Body of pancreas (tissue), 4 donors: ENCODE results near the gene BRWD1. TPM values are rescaled to one million over a fixed set of nuclear protein-coding genes. Genes with fewer than 3 reads are reported as not detected.
A peak's percentile ranks its signal among the peaks of the same experiment; 100 is the strongest.

Source experiments
- ATAC-seq: fragments of 150-250 bp; one replicate; pipeline ENCODE4 v1.9.1; 2016
- DNase-seq, 4 donors: peaks; one replicate each; pipeline ENCODE4 v3.0.0-alpha.2; 2019
- H3K27ac ChIP-seq, 4 donors: fragments of 200-600 bp; sonication (generic); 1 replicate in 3 of 4; 2 replicates in 1 of 4; pipeline versions ENCODE4 v1.5.1 to v1.6.1; 2016 to 2019; ENCODE audit warnings: mild to moderate bottlenecking in 1 of 4, mixed read lengths in 1 of 4, moderate library complexity in 1 of 4
- H3K27me3 ChIP-seq, 2 donors: fragments of 200-600 bp; sonication (generic); one replicate each; pipeline ENCODE4 v1.6.0; 2016; ENCODE audit warnings: mild to moderate bottlenecking in 1 of 2
- H3K36me3 ChIP-seq, 2 donors: fragments of 200-600 bp; sonication (generic); replicated peaks in 1 of 2; 2 replicates each; pipeline ENCODE4 v1.5.1; 2016; ENCODE audit warnings: low read depth in 2 of 2; ENCODE audit not compliant: insufficient read depth in 1 of 2
- H3K4me1 ChIP-seq: fragments of 200-600 bp; sonication (generic); one replicate; pipeline ENCODE4 v1.6.0; 2016
- H3K4me3 ChIP-seq, 2 donors: fragments of 200-600 bp; sonication (generic); 1 replicate in 1 of 2; 2 replicates in 1 of 2; pipeline ENCODE4 v1.5.1; 2016 to 2019
- H3K9me3 ChIP-seq, 3 donors: fragments of 200-600 bp; sonication (generic); 1 replicate in 2 of 3; 2 replicates in 1 of 3; pipeline ENCODE4 v1.5.1; 2016
- POLR2A ChIP-seq, 3 donors: fragments of 450-650 bp; IDR thresholded peaks; one replicate each; pipeline ENCODE4 v1.6.1; 2016; ENCODE audit warnings: antibody characterized with exemption in 3 of 3, mild to moderate bottlenecking in 2 of 3
- WGBS, 2 donors: methylation state at CpG; one replicate each; pipeline ENCODE4 v1.1.5; 2017; 5-methylcytosine and 5-hydroxymethylcytosine counted together
- intact Hi-C: fragments of 100-400 bp; cut with DNase I; formaldehyde crosslinking; loops from one replicate; pipeline ENCODE4 v1.15.1; 2023
- total RNA-seq, 2 donors: library from RNA; depleted of rRNA; stranded (reverse); fragments of >200 nt; gene quantifications; one replicate each; pipeline ENCODE4 v1.1.0, GENCODE V29; 2016
- TF ChIP-seq, protein P1 (sequence below), 7 experiments: fragments of 450-650 bp in 4 of 7; fragments of 200-600 bp in 3 of 7; sonication (generic) in 3 of 7; IDR thresholded peaks; one replicate each; pipeline ENCODE4 v1.5.1; 2016 to 2019; ENCODE audit warnings: antibody characterized with exemption in 7 of 7

The BRWD1 gene
- total RNA-seq, 2 donors from 2014 or later = 53.7 to 75.2 TPM

DNA sequence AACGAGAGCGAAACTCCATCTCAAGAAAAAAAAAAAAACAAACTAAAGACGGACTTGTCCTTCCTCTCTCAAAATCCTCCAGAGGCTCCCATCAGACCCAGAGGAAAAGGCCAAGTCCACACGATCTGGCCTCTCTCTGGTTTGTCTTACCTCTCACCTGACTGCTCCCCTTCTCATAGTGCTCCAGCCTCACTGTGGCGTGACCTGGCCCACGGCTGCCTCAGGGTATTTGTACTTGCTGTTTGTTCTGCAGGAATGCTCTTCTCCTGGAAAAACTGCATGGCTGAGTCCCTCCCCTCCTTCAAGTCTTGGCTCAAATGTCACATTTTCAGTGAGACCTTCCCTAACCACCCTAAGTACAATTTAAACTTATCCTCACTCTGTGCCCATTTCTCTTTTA, 8.0 kb upstream of the BRWD1 start:
- Histone ChIP-seq H3K9me3 (no peaks in the 10 kb centered on the region), H3K4me1 (peaks cover 4% of the 10 kb centered on the region), H3K4me3 (no peak overlapping the region), H3K36me3 (no peaks in the 10 kb centered on the region), H3K27me3 (no peaks in the 10 kb centered on the region), H3K27ac (no peak overlapping the region)
- TF ChIP-seq, protein P1, sequence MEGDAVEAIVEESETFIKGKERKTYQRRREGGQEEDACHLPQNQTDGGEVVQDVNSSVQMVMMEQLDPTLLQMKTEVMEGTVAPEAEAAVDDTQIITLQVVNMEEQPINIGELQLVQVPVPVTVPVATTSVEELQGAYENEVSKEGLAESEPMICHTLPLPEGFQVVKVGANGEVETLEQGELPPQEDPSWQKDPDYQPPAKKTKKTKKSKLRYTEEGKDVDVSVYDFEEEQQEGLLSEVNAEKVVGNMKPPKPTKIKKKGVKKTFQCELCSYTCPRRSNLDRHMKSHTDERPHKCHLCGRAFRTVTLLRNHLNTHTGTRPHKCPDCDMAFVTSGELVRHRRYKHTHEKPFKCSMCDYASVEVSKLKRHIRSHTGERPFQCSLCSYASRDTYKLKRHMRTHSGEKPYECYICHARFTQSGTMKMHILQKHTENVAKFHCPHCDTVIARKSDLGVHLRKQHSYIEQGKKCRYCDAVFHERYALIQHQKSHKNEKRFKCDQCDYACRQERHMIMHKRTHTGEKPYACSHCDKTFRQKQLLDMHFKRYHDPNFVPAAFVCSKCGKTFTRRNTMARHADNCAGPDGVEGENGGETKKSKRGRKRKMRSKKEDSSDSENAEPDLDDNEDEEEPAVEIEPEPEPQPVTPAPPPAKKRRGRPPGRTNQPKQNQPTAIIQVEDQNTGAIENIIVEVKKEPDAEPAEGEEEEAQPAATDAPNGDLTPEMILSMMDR (IDR thresholded peaks at IDR 0.05) = no peak
- no peak for TF ChIP-seq POLR2A (IDR thresholded peaks at IDR 0.05)
- DNase-seq = no peak
- 77 to 83% methylated on average over 6 of the region's 6 CpGs for WGBS, 2 donors
- intact Hi-C loops = no loop called here
- ATAC-seq = no peak

DNA sequence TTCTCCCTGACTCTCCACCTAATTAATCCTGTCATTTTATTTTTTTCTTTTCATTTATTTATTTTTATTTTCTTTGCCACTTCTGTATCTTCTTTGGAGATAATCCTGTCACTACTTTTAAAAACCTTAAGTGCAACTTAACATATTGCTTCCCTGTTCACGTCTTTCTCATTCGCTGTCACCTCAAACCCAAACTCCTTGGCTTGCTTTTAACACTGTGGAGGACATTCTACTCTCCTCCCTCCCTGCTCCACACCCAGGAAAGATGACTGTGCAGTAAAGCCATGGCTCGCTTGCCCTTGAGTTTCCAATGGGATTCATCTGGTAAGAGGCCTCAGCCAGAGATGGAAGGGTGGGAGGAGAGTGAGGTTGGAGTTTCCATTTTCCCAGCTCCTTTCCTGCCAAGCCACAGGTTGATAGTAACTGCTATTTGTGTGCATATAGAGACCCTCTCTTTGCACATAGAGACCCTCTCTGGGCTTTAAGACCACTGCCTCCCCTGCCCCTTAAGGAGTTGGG, 6.4 kb upstream of the BRWD1 start:
- Histone ChIP-seq H3K9me3 (no peaks in the 10 kb centered on the region), H3K27me3 (no peaks in the 10 kb centered on the region), H3K27ac (no peak overlapping the region), H3K4me3 (no peak overlapping the region), H3K4me1 (peaks cover 5% of the 10 kb centered on the region), H3K36me3 (no peaks in the 10 kb centered on the region)
- TF ChIP-seq, protein P1 (IDR thresholded peaks at IDR 0.05) = no peak
- no peak for TF ChIP-seq POLR2A (IDR thresholded peaks at IDR 0.05)
- WGBS, 2 donors = 87 to 95% methylated on average over 3 of the region's 3 CpGs
- intact Hi-C loops = no loop called here
- no peak for DNase-seq
- no peak for ATAC-seq

DNA sequence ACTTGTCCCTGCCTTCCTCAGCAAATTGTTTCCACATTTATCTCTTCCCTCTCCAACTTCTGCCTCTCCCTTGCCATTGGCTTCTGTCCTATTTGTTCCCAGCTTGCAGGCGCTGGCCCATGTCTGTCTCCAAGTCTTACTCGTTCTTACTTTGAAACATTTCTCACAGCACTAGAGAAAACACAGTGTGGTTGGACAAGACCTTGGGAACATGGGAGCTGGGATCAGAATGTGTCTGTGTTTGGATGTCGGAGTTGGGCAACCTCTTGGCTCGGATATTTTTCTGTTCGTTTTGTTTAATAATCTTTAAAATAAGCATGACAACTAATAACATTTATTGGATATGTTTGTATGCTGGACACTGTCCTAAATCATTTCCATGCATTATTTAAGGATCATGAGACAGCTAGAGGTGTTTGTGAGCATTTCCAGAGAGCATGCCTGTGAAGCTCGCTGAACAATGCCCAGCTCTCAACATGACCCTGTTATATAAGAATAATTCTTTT, 5.9 kb upstream of the BRWD1 start:
- Histone ChIP-seq H3K27me3 (no peaks in the 10 kb centered on the region), H3K36me3 (no peaks in the 10 kb centered on the region), H3K4me1 (peaks cover 11% of the 10 kb centered on the region), H3K4me3 (no peak overlapping the region), H3K27ac (peak overlapping the region in 1 of 4 donors; percentile 57), H3K9me3 (no peaks in the 10 kb centered on the region)
- DNase-seq (peak in 2 of 4 donors; percentile 14 to 22), ATAC-seq (no peak)
- intact Hi-C loops = no loop called here
- TF ChIP-seq, protein P1 (IDR thresholded peaks at IDR 0.05) = no peak
- no peak for TF ChIP-seq POLR2A (IDR thresholded peaks at IDR 0.05)
- 33 to 48% methylated on average over 6 of the region's 6 CpGs for WGBS, 2 donors

DNA sequence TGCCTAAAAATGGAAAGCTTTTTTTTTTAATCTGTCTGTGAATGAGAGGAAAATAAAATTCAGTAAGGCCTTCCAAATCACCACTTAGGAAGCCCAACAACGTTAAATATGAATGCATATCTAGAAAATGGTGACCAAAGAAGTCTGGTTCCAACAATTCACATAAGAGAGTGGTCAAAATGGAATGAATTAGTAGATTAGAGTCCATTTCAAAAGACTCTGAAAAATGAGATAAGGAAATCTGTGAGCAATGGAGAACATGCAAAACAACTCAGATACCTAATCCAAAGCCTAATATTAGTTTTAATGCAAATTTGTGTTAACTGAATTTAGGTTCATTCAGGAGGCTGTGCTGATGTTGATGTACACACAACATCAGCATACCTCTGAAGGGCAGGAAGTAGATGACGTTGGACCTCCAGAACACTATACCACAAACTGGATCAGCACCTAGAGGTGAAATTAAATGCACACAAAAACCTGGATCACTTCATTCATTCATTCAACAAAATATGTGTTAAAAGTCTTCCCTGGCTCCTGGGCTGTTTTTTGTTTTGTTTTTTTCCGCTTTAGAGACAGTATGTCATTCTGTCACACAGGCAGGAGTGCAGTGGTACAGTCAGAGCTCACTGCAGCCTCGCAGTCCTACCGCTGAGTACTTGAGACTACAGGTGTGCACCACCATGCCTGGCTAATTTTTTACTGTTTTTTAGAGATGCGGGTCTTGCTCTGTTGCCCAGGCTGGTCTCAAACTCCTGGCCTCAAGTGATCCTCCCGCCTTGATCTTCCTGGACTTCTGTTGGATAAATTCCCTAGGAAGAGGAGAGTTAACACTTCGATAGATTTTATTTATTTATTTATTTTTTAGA, 4.9 kb upstream of the BRWD1 start:
- Histone ChIP-seq H3K27ac (peak overlapping the region in 1 of 4 donors; percentile 42), H3K27me3 (no peaks in the 10 kb centered on the region)

More for the DNA sequence above, 4.9 kb upstream of the BRWD1 start:
- no peaks in the 10 kb centered on the region for H3K9me3 ChIP-seq
- intact Hi-C loops = no loop called here
- no peaks in the 10 kb centered on the region for H3K36me3 ChIP-seq
- no peak for DNase-seq
- H3K4me3 ChIP-seq = no peak overlapping the region
- 82 to 87% methylated on average over 8 of the region's 8 CpGs for WGBS, 2 donors
- TF ChIP-seq POLR2A (IDR thresholded peaks at IDR 0.05) = no peak
- TF ChIP-seq, protein P1 (IDR thresholded peaks at IDR 0.05) = no peak
- H3K4me1 ChIP-seq = peaks cover 12% of the 10 kb centered on the region
- no peak for ATAC-seq
